DOHH2 (cell line): ENCODE measurements around the gene COL25A1.

Experiments used
- CTCF ChIP-seq: fragments of 200-600 bp; sonication (generic); IDR thresholded peaks from one replicate; pipeline ENCODE4 v1.5.1; 2014; ENCODE audit warnings: antibody characterized with exemption, mild to moderate bottlenecking, low read depth, low read length; ENCODE audit not compliant: poor library complexity, severe bottlenecking
- EZH2phosphoT487 ChIP-seq: fragments of 200-600 bp; sonication (generic); IDR thresholded peaks from 2 replicates; pipeline ENCODE4 v1.6.1; 2017; ENCODE audit warnings: borderline replicate concordance, mild to moderate bottlenecking, antibody characterized with exemption, low read length, moderate library complexity, mixed read lengths

DNA sequence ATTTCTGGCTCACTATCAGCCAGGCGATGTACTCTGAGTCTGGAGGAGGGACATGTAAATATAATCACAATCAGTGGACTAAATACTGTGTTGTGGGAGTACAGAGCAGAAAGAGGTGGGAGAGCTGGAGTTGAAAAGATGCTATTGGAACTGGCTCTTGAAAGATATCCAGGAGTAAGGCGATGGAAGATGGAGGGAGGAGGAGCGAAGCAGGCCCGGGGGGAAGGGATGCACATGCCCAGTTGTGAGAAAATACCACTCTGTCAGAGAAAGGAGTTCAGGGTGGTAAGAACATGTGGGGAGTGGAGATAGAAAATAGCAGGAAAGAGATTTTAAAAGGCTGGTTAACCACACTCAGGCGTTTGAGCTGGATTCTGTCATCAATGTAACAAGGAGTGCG, 322.7 kb downstream of the COL25A1 start:
- no peak for TF ChIP-seq CTCF
- TF ChIP-seq EZH2phosphoT487 = no peak
